Body of pancreas (tissue), 4 donors: ENCODE results near the gene LRRC37A. TPM values are rescaled to one million over a fixed set of nuclear protein-coding genes. Genes with fewer than 3 reads are reported as not detected.
"Not testable (repeated sequence)": the region's sequence is repeated elsewhere in the genome, so short reads cannot be mapped to it uniquely, and the experiment has no call there.

Experiments used
- ATAC-seq: fragments of 150-250 bp; one replicate; pipeline ENCODE4 v1.9.1; 2016
- DNase-seq, 4 donors: peaks; one replicate each; pipeline ENCODE4 v3.0.0-alpha.2; 2019
- H3K27ac ChIP-seq, 4 donors: fragments of 200-600 bp; sonication (generic); 1 replicate in 3 of 4; 2 replicates in 1 of 4; pipeline versions ENCODE4 v1.5.1 to v1.6.1; 2016 to 2019; ENCODE audit warnings: mild to moderate bottlenecking in 1 of 4, mixed read lengths in 1 of 4, moderate library complexity in 1 of 4
- H3K27me3 ChIP-seq, 2 donors: fragments of 200-600 bp; sonication (generic); one replicate each; pipeline ENCODE4 v1.6.0; 2016; ENCODE audit warnings: mild to moderate bottlenecking in 1 of 2
- H3K36me3 ChIP-seq, 2 donors: fragments of 200-600 bp; sonication (generic); replicated peaks in 1 of 2; 2 replicates each; pipeline ENCODE4 v1.5.1; 2016; ENCODE audit warnings: low read depth in 2 of 2; ENCODE audit not compliant: insufficient read depth in 1 of 2
- H3K4me1 ChIP-seq: fragments of 200-600 bp; sonication (generic); one replicate; pipeline ENCODE4 v1.6.0; 2016
- H3K4me3 ChIP-seq, 2 donors: fragments of 200-600 bp; sonication (generic); 1 replicate in 1 of 2; 2 replicates in 1 of 2; pipeline ENCODE4 v1.5.1; 2016 to 2019
- H3K9me3 ChIP-seq, 3 donors: fragments of 200-600 bp; sonication (generic); 1 replicate in 2 of 3; 2 replicates in 1 of 3; pipeline ENCODE4 v1.5.1; 2016
- CTCF ChIP-seq, 7 experiments: fragments of 450-650 bp in 4 of 7; fragments of 200-600 bp in 3 of 7; sonication (generic) in 3 of 7; IDR thresholded peaks; one replicate each; pipeline ENCODE4 v1.5.1; 2016 to 2019; ENCODE audit warnings: antibody characterized with exemption in 7 of 7
- WGBS, 2 donors: methylation state at CpG; one replicate each; pipeline ENCODE4 v1.1.5; 2017; 5-methylcytosine and 5-hydroxymethylcytosine counted together
- intact Hi-C: fragments of 100-400 bp; cut with DNase I; formaldehyde crosslinking; loops from one replicate; pipeline ENCODE4 v1.15.1; 2023
- total RNA-seq, 2 donors: library from RNA; depleted of rRNA; stranded (reverse); fragments of >200 nt; gene quantifications; one replicate each; pipeline ENCODE4 v1.1.0, GENCODE V29; 2016

Gene LRRC37A
- total RNA-seq: under 1 TPM; 0.78 to 0.99 TPM

GRCh38 chr17:46294831-46295230 is at the start of gene LRRC37A:
LRRC37A (plus strand) TSS chr17:46295131; CDS start chr17:46295134, 3 bp downstream.
- ATAC-seq, intact Hi-C loops, DNase-seq, H3K27me3 ChIP-seq, H3K4me1 ChIP-seq, H3K9me3 ChIP-seq, H3K27ac ChIP-seq, H3K4me3 ChIP-seq, H3K36me3 ChIP-seq: not testable (repeated sequence)
- no CpG with 5 or more reads among the region's 16 CpGs for WGBS, 2 donors

- DNase-seq, H3K4me3 ChIP-seq, H3K9me3 ChIP-seq, intact Hi-C loops, ATAC-seq, H3K27ac ChIP-seq, H3K4me1 ChIP-seq, H3K27me3 ChIP-seq, H3K36me3 ChIP-seq: not testable (repeated sequence)
- WGBS, 2 donors: 88 to 91% methylated on average over 3 of the region's 3 CpGs
Measured at GRCh38 chr17:46249153-46249552, 45.8 kb upstream of the LRRC37A start.

- H3K27me3 ChIP-seq, intact Hi-C loops, H3K4me1 ChIP-seq, H3K9me3 ChIP-seq, H3K27ac ChIP-seq, H3K4me3 ChIP-seq, ATAC-seq, DNase-seq, H3K36me3 ChIP-seq: not testable (repeated sequence)
- WGBS, 2 donors: 86 to 92% methylated on average over 12 to 19 of the region's 31 CpGs
Measured at GRCh38 chr17:46252804-46253203, 42.1 kb upstream of the LRRC37A start.

GRCh38 chr17:46253722-46254121 is 41.2 kb upstream of the LRRC37A start:
- H3K36me3 ChIP-seq, intact Hi-C loops, H3K27ac ChIP-seq, H3K27me3 ChIP-seq, H3K9me3 ChIP-seq, H3K4me3 ChIP-seq, H3K4me1 ChIP-seq: not testable (repeated sequence)
- DNase-seq (peak; percentile 23 to 68 (median 52)), ATAC-seq (peak; percentile 74)
- TF ChIP-seq CTCF (IDR thresholded peaks at IDR 0.05): peak; percentile 30 to 61 (median 53)
- 17 to 30% methylated on average over 5 to 6 of the region's 8 CpGs for WGBS, 2 donors

- intact Hi-C loops, H3K4me1 ChIP-seq, H3K27me3 ChIP-seq, ATAC-seq, H3K27ac ChIP-seq, H3K36me3 ChIP-seq, H3K9me3 ChIP-seq, H3K4me3 ChIP-seq, DNase-seq: not testable (repeated sequence)
- 81 to 82% methylated on average over 6 of the region's 6 CpGs for WGBS, 2 donors
Measured at GRCh38 chr17:46254215-46254614, 40.7 kb upstream of the LRRC37A start.

- ATAC-seq, H3K9me3 ChIP-seq, H3K4me1 ChIP-seq, intact Hi-C loops, H3K27me3 ChIP-seq, DNase-seq, H3K27ac ChIP-seq, H3K4me3 ChIP-seq, H3K36me3 ChIP-seq: not testable (repeated sequence)
- WGBS, 2 donors: 88 to 94% methylated on average over 1 of the region's 1 CpG
Measured at GRCh38 chr17:46256369-46256768, 38.6 kb upstream of the LRRC37A start.

GRCh38 chr17:46259845-46260661 is 34.9 kb upstream of the LRRC37A start:
- WGBS, 2 donors: 1% methylated on average over 9 to 11 of the region's 62 CpGs
- intact Hi-C loops, H3K4me1 ChIP-seq, H3K9me3 ChIP-seq, H3K27me3 ChIP-seq, H3K4me3 ChIP-seq, H3K36me3 ChIP-seq: not testable (repeated sequence)
- DNase-seq: peak; percentile 27 to 64 (median 46)
- H3K27ac ChIP-seq: peak overlapping the region in 3 of 4 donors; percentile 25 to 66 (median 63)
- peak in 3 of 7 experiments; percentile 6 to 55 (median 33) for TF ChIP-seq CTCF (IDR thresholded peaks at IDR 0.05)
- peak; percentile 78 for ATAC-seq
